ENCODE measurements around the gene SLC6A18. TPM values are rescaled to one million over a fixed set of nuclear protein-coding genes. Genes with fewer than 3 reads are reported as not detected.

Gene SLC6A18
- total RNA-seq, 1 experiment from 2014 or later, result not detected

- H3K4me1 Mint-ChIP-seq (ENCODE audit: low read depth, unreplicated experiment), result no peaks in the 10 kb centered on the region
- no peak overlapping the region for H3K27ac Mint-ChIP-seq (ENCODE audit: unreplicated experiment)
- intact Hi-C loops (cut with micrococcal nuclease; ENCODE audit: unreplicated experiment), result no loop called here
- peaks cover 66% of the 10 kb centered on the region for H3K27me3 Mint-ChIP-seq (ENCODE audit: unreplicated experiment)
- no peaks in the 10 kb centered on the region for H3K36me3 Mint-ChIP-seq (ENCODE audit: insufficient read depth, unreplicated experiment)
- CTCF ChIA-PET, result no interaction called here
- no peak overlapping the region for H3K4me3 Mint-ChIP-seq (ENCODE audit: low read depth, unreplicated experiment)
- TF ChIP-seq, protein P1, sequence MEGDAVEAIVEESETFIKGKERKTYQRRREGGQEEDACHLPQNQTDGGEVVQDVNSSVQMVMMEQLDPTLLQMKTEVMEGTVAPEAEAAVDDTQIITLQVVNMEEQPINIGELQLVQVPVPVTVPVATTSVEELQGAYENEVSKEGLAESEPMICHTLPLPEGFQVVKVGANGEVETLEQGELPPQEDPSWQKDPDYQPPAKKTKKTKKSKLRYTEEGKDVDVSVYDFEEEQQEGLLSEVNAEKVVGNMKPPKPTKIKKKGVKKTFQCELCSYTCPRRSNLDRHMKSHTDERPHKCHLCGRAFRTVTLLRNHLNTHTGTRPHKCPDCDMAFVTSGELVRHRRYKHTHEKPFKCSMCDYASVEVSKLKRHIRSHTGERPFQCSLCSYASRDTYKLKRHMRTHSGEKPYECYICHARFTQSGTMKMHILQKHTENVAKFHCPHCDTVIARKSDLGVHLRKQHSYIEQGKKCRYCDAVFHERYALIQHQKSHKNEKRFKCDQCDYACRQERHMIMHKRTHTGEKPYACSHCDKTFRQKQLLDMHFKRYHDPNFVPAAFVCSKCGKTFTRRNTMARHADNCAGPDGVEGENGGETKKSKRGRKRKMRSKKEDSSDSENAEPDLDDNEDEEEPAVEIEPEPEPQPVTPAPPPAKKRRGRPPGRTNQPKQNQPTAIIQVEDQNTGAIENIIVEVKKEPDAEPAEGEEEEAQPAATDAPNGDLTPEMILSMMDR (IDR thresholded peaks at IDR 0.05; ENCODE audit: unreplicated experiment), result no peak
- DNase-seq, result peak; percentile 56
- H3K9me3 Mint-ChIP-seq (ENCODE audit: low read depth, unreplicated experiment), result no peaks in the 10 kb centered on the region
- no TSS peak for BruUV-seq (replicated peaks)
Observed at GRCh38 chr5:1246711-1247431, 21.7 kb downstream of the SLC6A18 start.

- intact Hi-C loops (cut with micrococcal nuclease; ENCODE audit: unreplicated experiment), result no loop called here
- Mint-ChIP-seq H3K36me3 (ENCODE audit: insufficient read depth, unreplicated experiment) (no peaks in the 10 kb centered on the region), H3K4me1 (ENCODE audit: low read depth, unreplicated experiment) (no peaks in the 10 kb centered on the region), H3K4me3 (ENCODE audit: low read depth, unreplicated experiment) (no peak overlapping the region), H3K27me3 (ENCODE audit: unreplicated experiment) (peaks cover 74% of the 10 kb centered on the region), H3K27ac (ENCODE audit: unreplicated experiment) (no peak overlapping the region), H3K9me3 (ENCODE audit: low read depth, unreplicated experiment) (no peaks in the 10 kb centered on the region)
- no TSS peak for BruUV-seq (replicated peaks)
- TF ChIP-seq, protein P1 (IDR thresholded peaks at IDR 0.05; ENCODE audit: unreplicated experiment), result no peak
- no peak for DNase-seq
- CTCF ChIA-PET, result no interaction called here
Observed at GRCh38 chr5:1247811-1248210, 22.6 kb downstream of the SLC6A18 start.

DNA sequence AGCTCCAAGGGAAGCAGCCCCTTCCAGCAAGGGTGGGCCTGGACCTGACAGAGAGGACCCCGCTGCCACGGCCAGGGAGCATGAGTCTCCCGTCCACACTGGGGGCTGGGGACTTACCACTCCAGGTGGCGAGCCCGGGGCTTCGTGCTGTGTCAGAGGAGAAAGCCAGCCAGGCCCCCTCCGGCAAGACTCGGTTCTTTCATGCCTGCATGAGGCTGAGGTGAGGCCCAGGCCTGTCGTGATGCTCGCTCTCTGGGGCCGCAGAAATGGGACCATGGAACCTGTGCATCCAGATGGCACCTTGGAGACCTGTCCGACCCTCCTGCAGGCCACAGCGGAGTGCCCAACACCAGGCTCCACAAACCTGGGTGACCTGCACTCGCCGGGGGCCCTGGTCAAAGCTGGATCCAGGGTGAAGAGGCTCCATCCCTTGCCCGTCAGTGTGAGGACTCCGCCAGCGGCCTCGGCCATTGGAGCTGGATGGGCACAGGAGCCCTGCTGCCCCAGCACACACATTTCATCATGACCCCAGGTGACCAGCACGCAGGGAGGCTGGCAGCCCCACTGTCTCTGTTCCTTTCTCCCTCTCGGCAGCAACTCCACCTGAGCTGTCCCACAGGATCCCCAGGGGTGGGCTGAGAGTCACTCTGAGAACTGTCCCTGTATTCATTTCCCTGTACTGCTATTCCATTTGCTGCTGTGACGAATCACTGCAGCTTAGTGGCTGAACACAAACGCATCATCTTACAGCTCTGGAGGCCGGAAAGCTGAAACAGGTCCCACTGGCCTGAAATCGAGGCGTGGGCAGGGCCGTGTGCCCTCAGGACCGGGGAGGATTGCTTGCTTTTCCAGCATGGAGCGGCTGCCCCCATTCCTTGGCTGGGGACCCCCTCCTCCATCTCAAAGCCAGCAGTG is 24.4 kb downstream of the SLC6A18 start:
- BruUV-seq (replicated peaks), result no TSS peak
- Mint-ChIP-seq H3K27ac (ENCODE audit: unreplicated experiment) (no peak overlapping the region), H3K27me3 (ENCODE audit: unreplicated experiment) (peaks cover 69% of the 10 kb centered on the region), H3K9me3 (ENCODE audit: low read depth, unreplicated experiment) (no peaks in the 10 kb centered on the region), H3K4me1 (ENCODE audit: low read depth, unreplicated experiment) (no peaks in the 10 kb centered on the region), H3K36me3 (ENCODE audit: insufficient read depth, unreplicated experiment) (no peaks in the 10 kb centered on the region), H3K4me3 (ENCODE audit: low read depth, unreplicated experiment) (no peak overlapping the region)
- no peak for DNase-seq
- TF ChIP-seq, protein P1 (IDR thresholded peaks at IDR 0.05; ENCODE audit: unreplicated experiment), result no peak
- CTCF ChIA-PET, result interaction anchor here (0.6 kb wide), 1 partner anchor 197 kb away, joined by 6 read pairs; no protein-coding TSS in a partner anchor
- intact Hi-C loops (cut with micrococcal nuclease; ENCODE audit: unreplicated experiment), result no loop called here

DNA sequence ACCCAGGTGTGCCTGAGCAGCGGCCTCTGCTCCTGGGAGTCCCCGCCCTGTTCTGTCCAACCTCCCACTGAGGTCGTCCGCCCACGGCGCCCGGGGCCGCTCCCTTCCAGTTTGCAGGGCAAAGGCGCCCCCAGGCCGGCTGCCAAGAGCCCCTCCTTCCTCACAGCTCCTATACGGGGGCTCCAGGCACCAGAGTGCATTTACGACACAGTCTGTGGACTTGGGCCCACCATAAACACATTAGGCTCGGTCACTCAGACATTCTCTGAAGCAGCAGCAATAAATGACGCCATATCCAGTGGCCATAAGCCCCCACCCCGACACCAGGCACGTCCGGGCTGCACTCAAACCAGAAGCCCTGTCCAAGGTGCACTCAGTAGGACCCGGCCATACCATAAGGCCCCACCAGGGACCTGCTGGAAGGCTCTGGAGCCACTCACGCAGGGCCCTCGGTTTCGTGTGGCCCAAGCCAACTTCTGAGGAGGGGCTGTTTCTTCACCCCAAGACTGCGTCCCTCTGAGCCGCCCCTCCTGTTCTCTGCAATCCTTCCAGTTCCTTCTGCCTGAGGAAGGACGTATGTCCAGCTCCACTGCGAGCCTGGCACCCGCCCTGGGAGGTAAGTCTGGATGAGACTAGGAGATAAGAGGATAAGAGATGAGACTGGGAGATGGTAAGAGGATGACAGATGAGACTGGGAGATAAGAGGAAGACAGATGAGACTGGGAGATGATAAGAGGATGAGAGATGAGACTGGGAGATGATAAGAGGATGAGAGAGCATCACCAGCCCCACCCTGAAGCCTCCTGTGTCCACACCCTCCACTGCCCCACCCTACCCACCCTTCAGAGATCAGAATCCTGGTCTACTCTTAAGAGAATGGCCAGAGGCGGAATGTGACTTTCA is 26.7 kb downstream of the SLC6A18 start:
- no TSS peak for BruUV-seq (replicated peaks)
- Mint-ChIP-seq H3K4me1 (ENCODE audit: low read depth, unreplicated experiment) (no peaks in the 10 kb centered on the region), H3K9me3 (ENCODE audit: low read depth, unreplicated experiment) (no peaks in the 10 kb centered on the region), H3K27ac (ENCODE audit: unreplicated experiment) (no peak overlapping the region), H3K36me3 (ENCODE audit: insufficient read depth, unreplicated experiment) (no peaks in the 10 kb centered on the region), H3K27me3 (ENCODE audit: unreplicated experiment) (peaks cover 66% of the 10 kb centered on the region), H3K4me3 (ENCODE audit: low read depth, unreplicated experiment) (no peak overlapping the region)
- TF ChIP-seq, protein P1 (IDR thresholded peaks at IDR 0.05; ENCODE audit: unreplicated experiment), result no peak
- intact Hi-C loops (cut with micrococcal nuclease; ENCODE audit: unreplicated experiment), result no loop called here
- CTCF ChIA-PET, result no interaction called here
- DNase-seq, result no peak
